HepG2 (cell line): ENCODE data around the gene CMKLR1. TPM values are rescaled to one million over a fixed set of nuclear protein-coding genes. Genes with fewer than 3 reads are reported as not detected.

Source experiments
- ATAC-seq: fragments of 200-7000 bp; cut with Tn5 transposase; 3 replicates; pipeline ENCODE4 v1.9.1; 2020; ENCODE audit warnings: mild to moderate bottlenecking, moderate library complexity
- BruUV-seq: library from RNA; stranded (reverse); fragments of 400-500 nt; replicated peaks from 2 replicates; lab custom pipeline; 2021; lab: Mats Ljungman, UMichigan
- CTCF ChIA-PET: fragments of 300-600 bp; formaldehyde crosslinking; extraction: SDS; loops from one replicate; lab custom pipeline; 2021; ENCODE audit warnings: low total read pairs, inconsistent platforms, low intra/inter-chr PET ratio; lab: Yijun Ruan, JAX
- POLR2A ChIA-PET: fragments of 350-600 bp; sonication (Branson Sonifier 250); formaldehyde crosslinking; loops from one replicate; lab custom pipeline; 2020; ENCODE audit warnings: antibody characterized with exemption, inconsistent platforms; lab: Yijun Ruan, JAX
- DNase-seq: peaks from one replicate; pipeline ENCODE4 v3.0.0-alpha.2; 2015; ENCODE audit warnings: low spot score
- FAIRE-seq: peaks from 3 replicates; lab custom pipeline; 2011; peaks lifted over from hg19 to GRCh38; lab: Jason Lieb, UNC
- H2AFZ ChIP-seq: one replicate; pipeline ENCODE4 v1.6.1; 2011; ENCODE audit warnings: low read length, inconsistent platforms
- H3K27ac ChIP-seq: fragments of 300-600 bp; 3 replicates; pipeline ENCODE4 v1.8.0; 2011; ENCODE audit warnings: mixed run types, mild to moderate bottlenecking, mixed read lengths, low read length, inconsistent platforms; ENCODE audit not compliant: insufficient read depth; ENCODE audit errors: extremely low read length
- H3K27me3 ChIP-seq, 2 experiments: fragments of 200-600 bp in 1 of 2; 2 replicates in 1 of 2; 3 replicates in 1 of 2; pipeline versions ENCODE4 v1.6.0 to v1.8.0; 2011; ENCODE audit warnings: low read length in 2 of 2, mild to moderate bottlenecking in 2 of 2, moderate library complexity in 2 of 2, inconsistent platforms in 1 of 2; ENCODE audit not compliant: insufficient read depth in 2 of 2, control insufficient read depth in 1 of 2
- H3K36me3 ChIP-seq, 2 experiments: fragments of 200-600 bp in 1 of 2; replicated peaks in 1 of 2; 2 replicates in 1 of 2; 3 replicates in 1 of 2; pipeline versions ENCODE4 v1.5.1 to v1.8.0; 2011; ENCODE audit warnings: low read length in 2 of 2, inconsistent platforms in 1 of 2; ENCODE audit not compliant: insufficient read depth in 2 of 2, control insufficient read depth in 1 of 2
- H3K4me1 ChIP-seq: 2 replicates; pipeline ENCODE4 v1.5.1; 2012; ENCODE audit warnings: low read length, inconsistent platforms; ENCODE audit not compliant: insufficient read depth
- H3K4me2 ChIP-seq: 2 replicates; pipeline ENCODE4 v1.6.0; 2011; ENCODE audit warnings: low read depth, low read length, inconsistent platforms
- H3K4me3 ChIP-seq, 3 experiments: fragments of 200-600 bp in 1 of 3; sonication (generic), shearing (Covaris generic) in 1 of 3; replicated peaks in 1 of 3; 2 replicates each; pipeline ENCODE4 v1.5.1; 2011 to 2016; ENCODE audit warnings: low read length in 3 of 3, inconsistent platforms in 2 of 3, low read depth in 2 of 3, mild to moderate bottlenecking in 2 of 3, control low read depth in 1 of 3, mixed read lengths in 1 of 3; ENCODE audit not compliant: insufficient read depth in 1 of 3
- H3K79me2 ChIP-seq: one replicate; pipeline ENCODE4 v1.6.1; 2011; ENCODE audit warnings: low read length, inconsistent platforms; ENCODE audit not compliant: insufficient read depth
- H3K9ac ChIP-seq: 2 replicates; pipeline ENCODE4 v1.6.0; 2011; ENCODE audit warnings: mild to moderate bottlenecking, low read depth, low read length, inconsistent platforms; ENCODE audit not compliant: insufficient read depth
- H3K9me3 ChIP-seq: 2 replicates; pipeline ENCODE4 v1.5.1; 2012; ENCODE audit warnings: mild to moderate bottlenecking, low read length
- H4K20me1 ChIP-seq: 2 replicates; pipeline ENCODE4 v1.6.0; 2011; ENCODE audit warnings: inconsistent platforms, mild to moderate bottlenecking, low read length, moderate library complexity; ENCODE audit not compliant: insufficient read depth
- GZF1 ChIP-seq: sonication (generic); formaldehyde crosslinking; IDR thresholded peaks from 2 replicates; pipeline ENCODE4 v1.5.1; 2020; ENCODE audit warnings: mild to moderate bottlenecking, missing genetic modification reagents
- MEIS2 ChIP-seq: sonication (generic); formaldehyde crosslinking; IDR thresholded peaks from 2 replicates; pipeline ENCODE4 v1.9.0; 2021; ENCODE audit warnings: mild to moderate bottlenecking, missing genetic modification reagents
- RFX1 ChIP-seq: fragments of 450-650 bp; IDR thresholded peaks from 2 replicates; pipeline ENCODE4 v1.6.1; 2017
- ZNF687 ChIP-seq: sonication (generic); formaldehyde crosslinking; IDR thresholded peaks from 2 replicates; pipeline ENCODE4 v1.5.1; 2020; ENCODE audit warnings: mild to moderate bottlenecking, missing genetic modification reagents, moderate library complexity
- WGBS: methylation state at CpG from one replicate; pipeline ENCODE4 v1.1.6; 2017; ENCODE audit warnings: low lambda C conversion rate; 5-methylcytosine and 5-hydroxymethylcytosine counted together
- in situ Hi-C: cut with HindIII; loops from 2 replicates; pipeline ENCODE4 v1.10.0; 2017; ENCODE audit warnings: low pct_unique_long_range_greater_than_20kb; ENCODE audit not compliant: extremely low pct_ligation_motif_present
- intact Hi-C: fragments of 100-400 bp; cut with micrococcal nuclease; formaldehyde crosslinking; loops from one replicate; pipeline ENCODE4 v1.10.0; 2022; ENCODE audit not compliant: unreplicated experiment
- polyA plus RNA-seq, 8 experiments: library from polyadenylated mRNA; depleted of rRNA in 3 of 8; stranded (reverse) in 7 of 8; unstranded in 1 of 8; fragments of >200 nt; fragmentation: Illumina TruSeq in 4 of 8; extraction: Trizol in 4 of 8; gene quantifications; 2 replicates each; pipeline versions ENCODE4 v1.2.1 to v1.2.3, GENCODE V29; 2011 to 2016; ENCODE audit warnings: low read depth in 4 of 8, missing spikeins in 1 of 8, mixed read lengths in 1 of 8; ENCODE audit not compliant: insufficient read depth in 1 of 8
- total RNA-seq, 5 experiments: library from RNA; depleted of rRNA; stranded (reverse); fragments of >200 nt; fragmentation: Illumina TruSeq; extraction: Trizol; gene quantifications; 2 replicates each; pipeline ENCODE4 v1.2.3, GENCODE V29; 2016; ENCODE audit warnings: low read depth in 1 of 5

The CMKLR1 gene
- total and polyA plus RNA-seq, 2 of the 13 experiments (the other 11 are each of a cell fraction or from before 2014, with no cell fraction given) = not detected

- FAIRE-seq (no peak), ATAC-seq (no peak), DNase-seq (no peak)
- in situ Hi-C loops = no loop called here
- no peak overlapping the region for H2AFZ ChIP-seq
- H3K9ac ChIP-seq = no peak overlapping the region
- peaks cover 68% of the 10 kb centered on the region for H3K4me1 ChIP-seq
- H3K4me3 ChIP-seq = no peak overlapping the region
- peaks cover 0 to 17% of the 10 kb centered on the region in 2 experiments; a peak in 2 of 5 replicates for H3K27me3 ChIP-seq
- no peaks in the 10 kb centered on the region for H3K79me2 ChIP-seq
- CTCF ChIA-PET = no interaction called here
- no peaks in the 10 kb centered on the region for H3K36me3 ChIP-seq
- H3K9me3 ChIP-seq = no peaks in the 10 kb centered on the region
- H3K4me2 ChIP-seq = peak overlapping the region; percentile 74; the same call in 1 of the 2 replicates
- peak overlapping the region; percentile 97 for H3K27ac ChIP-seq
- POLR2A ChIA-PET = no interaction called here
- H4K20me1 ChIP-seq = no peaks in the 10 kb centered on the region
- no peak for TF ChIP-seq MEIS2 (CRISPR knock-in tag)
- 0 out of 2 replicates have a peak, but pooled peaks have one; percentile 9 for TF ChIP-seq ZNF687 (CRISPR knock-in tag)
- intact Hi-C loops = loop anchor here (2.0 kb wide), 1 partner anchor 203 kb away; the partner anchor contains the start of gene FICD
- 79% methylated on average over 4 of the region's 4 CpGs for WGBS
- no TSS peak for BruUV-seq
Observed at GRCh38 chr12:108311605-108312004, 27.5 kb downstream of the CMKLR1 start.

DNA sequence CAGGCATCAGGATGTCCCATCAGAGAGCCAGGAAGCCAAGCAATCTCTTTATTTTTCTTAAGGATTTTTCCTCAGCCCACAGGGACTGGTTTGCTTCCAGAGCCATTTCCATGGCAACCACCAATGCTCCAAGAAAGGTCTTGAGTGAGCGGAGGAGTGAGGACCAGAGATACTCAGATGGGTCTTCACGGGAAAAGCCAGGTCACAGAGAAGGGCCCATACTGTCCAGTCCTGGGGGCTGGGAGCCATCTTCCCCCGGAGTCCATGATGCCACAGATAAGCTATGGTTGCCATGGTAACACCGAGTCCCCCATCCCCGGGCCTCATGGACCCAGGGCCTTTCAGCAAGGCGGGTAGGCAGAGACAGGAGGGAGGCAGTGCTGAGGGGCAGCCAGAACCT, 28.6 kb downstream of the CMKLR1 start:
- Histone ChIP-seq H3K27me3 (peaks cover 0 to 27% of the 10 kb centered on the region in 2 experiments; a peak in 2 of 5 replicates), H3K4me3 (no peak overlapping the region), H3K4me2 (no peak overlapping the region), H3K9me3 (no peaks in the 10 kb centered on the region), H3K4me1 (peaks cover 68% of the 10 kb centered on the region), H4K20me1 (no peaks in the 10 kb centered on the region), H2AFZ (no peak overlapping the region), H3K36me3 (no peaks in the 10 kb centered on the region), H3K9ac (no peak overlapping the region), H3K79me2 (no peaks in the 10 kb centered on the region), H3K27ac (no peak overlapping the region)
- 81% methylated on average over 2 of the region's 6 CpGs for WGBS
- DNase-seq (no peak), ATAC-seq (no peak), FAIRE-seq (no peak)
- intact Hi-C loops = no loop called here
- ChIA-PET CTCF (no interaction called here), POLR2A (no interaction called here)
- no TSS peak for BruUV-seq
- TF ChIP-seq GZF1 (CRISPR knock-in tag) = no peak
- TF ChIP-seq RFX1 = peak; percentile 59; the same call in 1 of the 2 replicates
- in situ Hi-C loops = no loop called here
